Hindlimb muscle (tissue), 1 donor: ENCODE data around the gene CD163L1. TPM values are rescaled to one million over a fixed set of nuclear protein-coding genes. Genes with fewer than 3 reads are reported as not detected.
"Not testable (repeated sequence)": the region's sequence is repeated elsewhere in the genome, so short reads cannot be mapped to it uniquely, and the experiment has no call there.

Source experiments
- DNase-seq: peaks from one replicate; pipeline ENCODE4 v3.0.0-alpha.2; 2013
- polyA plus RNA-seq: library from polyadenylated mRNA; unstranded; fragments of 120-200 nt; gene quantifications from one replicate; pipeline ENCODE4 v1.2.1, GENCODE V29; 2013; ENCODE audit not compliant: insufficient read length

The CD163L1 gene
- 5.5 TPM for polyA plus RNA-seq

DNA sequence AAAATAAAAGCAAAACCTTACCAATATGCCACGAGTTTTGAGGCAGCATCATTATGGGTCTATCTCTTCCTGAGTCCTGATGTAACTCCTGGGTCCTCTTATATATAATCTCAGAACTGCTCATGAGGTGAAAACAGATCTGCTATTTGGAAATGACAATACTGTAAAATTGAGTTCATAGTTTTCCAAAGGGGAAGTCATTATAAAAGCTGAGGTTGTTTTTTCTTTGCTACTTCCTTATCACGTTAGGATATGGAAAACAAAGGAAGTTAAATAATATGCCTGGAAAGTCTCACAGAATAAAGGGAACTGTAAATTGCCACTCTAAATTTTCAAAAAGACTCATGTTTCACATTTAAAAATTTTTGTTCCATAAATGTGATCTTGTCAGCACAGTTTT is at the start of gene CD163L1:
CD163L1 (minus strand) TSS at position 78 of the 400 bp plus-strand sequence; CDS start at position 52, 26 bp downstream.
- no peak for DNase-seq

DNA sequence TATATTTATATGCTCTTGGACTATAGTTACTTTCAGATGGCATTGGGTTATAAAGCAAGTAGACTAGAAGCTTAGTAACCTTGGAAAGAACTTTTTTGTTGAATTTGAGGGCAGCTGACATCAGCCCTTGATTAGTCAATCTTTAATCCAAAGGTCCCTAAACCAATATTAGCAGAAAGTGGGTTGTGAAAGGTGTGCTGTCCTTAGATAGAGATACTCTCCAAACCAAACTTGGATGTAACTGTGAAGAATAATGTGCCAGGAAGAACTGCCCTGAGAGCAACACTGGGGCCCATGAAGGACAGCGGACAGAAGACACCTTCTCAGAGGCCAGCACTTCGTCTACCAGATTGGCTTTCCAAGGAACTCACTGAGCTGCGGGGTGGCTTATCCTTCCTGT is 49.1 kb upstream of the CD163L1 start:
- DNase-seq: no peak

GRCh38 chr12:7486512-7486911 is 42.6 kb upstream of the CD163L1 start:
- DNase-seq: no peak

DNA sequence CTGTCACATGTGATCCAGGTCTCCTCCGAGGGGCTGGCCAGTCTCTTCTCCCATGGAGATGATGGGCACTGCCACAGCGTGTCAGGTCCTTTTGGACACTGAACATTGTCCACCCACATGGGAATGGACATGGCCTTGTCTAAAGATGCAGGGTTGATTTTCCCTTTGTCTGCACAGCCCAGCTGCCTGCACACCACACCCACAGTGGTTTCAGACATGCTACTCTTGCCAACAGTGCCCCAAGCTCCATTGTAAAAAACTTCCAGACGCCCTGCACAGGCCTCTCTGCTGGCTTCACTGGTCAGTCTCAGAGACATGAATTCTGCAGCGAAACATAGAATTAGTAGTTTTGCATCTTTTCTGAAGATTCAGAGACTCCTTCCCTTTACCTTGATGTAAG is 41.1 kb upstream of the CD163L1 start:
- no peak for DNase-seq

DNA sequence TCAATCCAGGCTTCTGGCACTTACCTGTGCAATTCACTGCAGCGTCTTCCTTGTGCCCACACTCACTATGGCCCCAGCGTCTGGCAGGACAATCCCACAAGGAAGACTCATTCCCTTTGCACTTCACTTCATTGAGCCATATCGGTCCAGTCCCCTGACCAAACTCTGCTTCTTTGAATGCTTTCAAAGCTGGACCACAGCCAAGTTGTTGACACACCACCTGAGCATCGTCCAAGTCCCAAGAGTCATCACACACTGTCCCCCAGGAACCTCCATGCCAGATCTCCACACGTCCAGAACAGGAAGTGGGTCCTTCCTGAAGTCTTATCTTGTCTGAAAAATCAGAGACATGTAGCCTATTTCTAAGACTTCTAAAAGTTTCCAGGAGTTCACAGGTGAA is 39.4 kb upstream of the CD163L1 start:
- DNase-seq: no peak

DNA sequence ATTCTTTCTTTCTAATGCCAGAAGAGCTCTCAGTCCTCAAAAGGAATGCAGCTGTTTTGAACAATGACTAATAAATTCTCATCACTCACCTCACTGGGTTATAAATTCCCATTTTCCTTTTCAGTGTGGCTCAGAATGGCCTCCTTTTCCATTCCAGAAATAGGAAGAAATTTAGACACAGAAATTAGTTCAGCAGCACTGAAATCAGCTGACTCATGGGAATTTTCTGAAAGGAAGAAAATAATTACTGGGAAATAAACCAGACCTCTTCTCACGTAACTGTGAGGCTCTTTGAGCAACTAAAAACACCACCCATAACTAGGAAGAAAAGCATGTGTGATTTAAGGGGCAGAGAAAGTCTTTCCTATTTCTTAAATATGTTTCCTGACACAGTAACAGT is 35.8 kb upstream of the CD163L1 start:
- DNase-seq: no peak

GRCh38 chr12:7472060-7472459 is 28.1 kb upstream of the CD163L1 start:
- DNase-seq: no peak

- peak; percentile 26 for DNase-seq
Observed at GRCh38 chr12:7460375-7461259, 16.7 kb upstream of the CD163L1 start.

- no peak for DNase-seq
Observed at GRCh38 chr12:7459973-7460372, 16.0 kb upstream of the CD163L1 start.

GRCh38 chr12:7451756-7452155 is 7.8 kb upstream of the CD163L1 start:
- DNase-seq: no peak

- no peak for DNase-seq
Observed at GRCh38 chr12:7450667-7451066, 6.7 kb upstream of the CD163L1 start.

DNA sequence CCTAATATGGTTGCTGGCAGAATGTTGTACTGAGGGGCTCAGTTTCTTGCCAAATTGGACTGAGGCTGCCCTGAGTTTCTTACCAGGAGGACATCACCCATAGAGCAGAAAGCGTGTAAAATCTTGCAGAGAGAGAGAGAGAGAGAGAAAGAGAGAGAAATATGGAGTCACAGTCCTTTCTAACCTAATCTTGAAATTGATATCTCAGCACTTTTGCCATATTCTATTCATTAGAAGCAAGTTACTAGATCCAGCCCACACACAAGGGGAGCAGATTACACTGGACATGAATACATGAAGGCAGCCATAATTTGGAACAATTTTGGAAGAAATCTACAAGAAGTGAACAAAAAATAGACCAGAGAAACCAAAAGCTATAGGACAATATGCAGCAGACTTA is 4.1 kb upstream of the CD163L1 start:
- no peak for DNase-seq

DNA sequence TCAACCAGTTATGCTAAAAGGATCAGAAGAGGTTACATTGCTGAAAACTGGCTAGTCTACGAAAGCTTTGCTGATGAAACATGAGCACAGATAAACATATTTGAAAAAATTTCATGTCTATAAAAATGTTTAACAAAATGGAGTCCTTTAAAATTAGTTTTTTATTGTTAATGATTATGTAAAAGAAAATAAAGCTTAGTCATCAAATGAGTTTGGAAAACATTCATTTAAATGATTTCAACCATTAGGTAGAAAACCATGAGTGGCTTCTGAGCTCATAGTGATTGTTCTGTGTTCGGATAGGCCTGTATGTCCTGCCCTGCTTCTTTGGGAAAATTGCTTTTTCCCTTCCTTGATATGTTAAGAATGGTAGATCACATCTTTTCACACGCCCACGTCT is 584 bp upstream of the CD163L1 start:
- DNase-seq: no peak

DNA sequence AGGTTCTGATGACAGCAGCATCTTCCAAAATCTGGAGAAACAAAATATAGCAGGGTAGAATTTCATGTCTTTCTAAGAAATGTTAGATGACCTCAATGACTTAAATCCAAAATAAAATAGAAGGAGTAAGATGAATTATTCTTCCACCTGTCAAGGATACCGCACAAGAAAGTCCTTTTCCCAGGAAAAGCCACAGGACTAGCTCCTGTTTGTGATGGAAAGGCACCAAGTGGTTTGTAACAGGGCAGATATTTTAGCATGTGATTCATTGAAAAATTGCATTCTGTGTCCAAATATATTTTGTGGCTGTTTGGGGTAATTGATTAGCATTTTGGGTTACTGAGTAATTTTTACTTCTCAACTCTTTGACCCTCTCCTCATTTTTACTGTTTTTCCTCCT is 2.7 kb downstream of the CD163L1 start:
- DNase-seq: no peak

- DNase-seq: peak; percentile 27
Observed at GRCh38 chr12:7439579-7440505, 4.1 kb downstream of the CD163L1 start.

- not testable (repeated sequence) for DNase-seq
Observed at GRCh38 chr12:7438291-7438995, 5.5 kb downstream of the CD163L1 start.

DNA sequence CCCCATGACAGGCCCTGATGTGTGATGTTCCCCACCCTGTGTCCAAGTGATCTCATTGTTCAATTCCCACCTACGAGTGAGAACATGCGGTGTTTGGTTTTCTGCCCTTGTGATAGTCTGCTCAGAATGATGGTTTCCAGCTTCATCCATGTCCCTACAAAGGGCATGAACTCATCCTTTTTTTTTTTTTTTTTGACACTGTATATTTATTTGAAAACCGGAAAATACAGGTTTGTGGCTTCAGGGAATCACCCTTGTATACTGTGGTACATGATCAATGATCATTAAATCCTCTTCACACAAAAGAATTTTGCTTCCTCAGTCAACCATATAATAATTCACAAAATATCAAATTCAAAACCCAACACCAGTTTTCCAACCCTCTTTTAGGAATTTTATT is 6.5 kb downstream of the CD163L1 start:
- DNase-seq: not testable (repeated sequence)

GRCh38 chr12:7434670-7435069 is 9.3 kb downstream of the CD163L1 start:
- no peak for DNase-seq

DNA sequence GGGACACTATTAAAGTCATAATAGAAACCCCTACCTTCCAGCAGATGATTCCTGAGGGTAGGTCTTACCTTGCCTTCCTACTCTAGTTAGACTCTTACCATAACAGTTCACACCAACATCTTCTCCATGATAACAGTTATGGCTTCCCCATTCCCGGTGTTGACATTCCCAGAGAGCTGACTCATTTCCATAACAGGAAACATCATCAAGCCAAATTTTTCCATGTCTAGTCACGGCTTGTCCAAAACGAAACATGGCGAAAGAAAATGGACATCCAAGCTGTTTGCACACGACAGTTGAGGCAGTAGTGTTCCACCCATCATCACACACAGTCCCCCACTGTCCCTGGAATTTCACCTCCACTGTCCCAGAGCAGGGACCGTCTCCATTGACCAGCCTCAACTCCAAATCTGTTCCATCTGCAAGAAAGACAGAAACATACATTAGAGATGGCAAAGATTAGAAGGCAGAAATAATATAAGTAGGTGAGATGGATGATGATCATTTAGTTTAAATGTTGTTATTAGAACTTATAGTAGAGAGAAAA is 10.6 kb downstream of the CD163L1 start:
- DNase-seq: no peak

- no peak for DNase-seq
Observed at GRCh38 chr12:7431993-7432685, 11.8 kb downstream of the CD163L1 start.

DNA sequence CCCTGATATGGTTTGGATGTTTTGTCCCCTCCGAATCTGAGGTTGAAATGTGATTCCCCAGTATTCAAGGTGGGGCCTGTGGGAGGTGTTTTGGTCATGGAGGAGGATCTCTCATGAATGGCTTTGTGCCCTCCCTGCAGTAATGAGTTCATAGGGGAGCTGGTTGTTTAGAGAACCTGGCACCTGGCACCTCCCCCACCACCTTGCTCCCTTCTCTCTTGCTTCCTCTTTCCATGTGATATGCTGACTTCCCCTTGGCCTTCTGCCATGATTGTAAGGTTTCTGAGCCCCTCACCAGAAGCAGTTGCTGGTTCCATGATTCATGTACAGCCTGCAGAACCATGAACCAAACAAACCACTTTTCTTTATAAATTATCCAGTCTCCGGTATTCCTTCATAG is 32.6 kb downstream of the CD163L1 start:
- DNase-seq: no peak

GRCh38 chr12:7404275-7404674 is 39.7 kb downstream of the CD163L1 start:
- DNase-seq: no peak
